NCI-H1092 treated with DMSO at 0.1 percent for 48 hours (cell line): ENCODE measurements around the gene TBC1D7.

Experiments used
- DNase-seq: peaks from one replicate; lab custom pipeline; 2025; lab: John Stamatoyannopoulos, UW

TBC1D7 gene

GRCh38 chr6:13294499-13295069 lies 33.8 kb downstream of the TBC1D7 start:
- DNase-seq, result no peak

DNA sequence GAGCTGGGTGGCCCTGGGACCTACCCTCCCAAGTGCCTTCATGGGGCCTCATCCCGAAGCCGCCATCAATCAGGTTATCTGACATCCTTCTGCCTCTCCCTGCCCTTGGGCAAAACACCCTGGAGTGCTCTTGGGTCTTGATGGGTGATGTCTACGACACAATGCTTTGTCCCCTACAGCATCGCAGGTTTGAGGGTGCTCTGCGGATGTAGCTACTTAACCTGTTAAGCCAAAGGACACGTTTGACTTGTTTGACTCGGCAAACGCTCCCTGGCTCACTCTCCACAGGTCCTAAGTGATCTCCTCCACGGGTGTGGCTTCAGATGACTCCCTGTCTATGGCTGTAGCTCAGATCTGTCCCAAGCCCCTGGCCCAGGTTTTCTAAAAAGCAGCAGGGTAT lies 35.6 kb downstream of the TBC1D7 start:
- no peak for DNase-seq

GRCh38 chr6:13290335-13290734 lies 38.0 kb downstream of the TBC1D7 start:
- DNase-seq, result no peak

- no peak for DNase-seq
Measured at GRCh38 chr6:13289789-13290318, 38.5 kb downstream of the TBC1D7 start.

DNA sequence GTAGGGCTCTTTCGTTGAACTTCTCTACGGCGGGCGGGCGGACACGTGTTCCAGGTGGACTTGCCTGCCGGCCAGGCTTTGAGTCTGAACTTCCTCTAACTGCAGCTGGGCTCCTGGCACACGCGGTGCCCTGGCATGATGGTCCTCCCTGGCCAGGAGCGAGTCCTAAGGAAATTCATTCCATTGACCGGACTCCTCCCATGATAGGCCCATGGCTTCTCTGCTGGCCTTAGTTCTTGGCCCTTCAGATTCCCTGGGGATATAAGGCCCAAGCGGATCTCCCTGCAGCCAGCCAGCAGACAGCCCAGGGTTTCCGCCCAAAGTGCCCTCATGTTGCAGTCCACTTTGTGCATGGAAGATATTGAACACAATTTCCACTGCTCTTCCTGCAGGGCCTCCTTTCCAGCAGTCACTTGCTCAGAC lies 39.4 kb downstream of the TBC1D7 start:
- DNase-seq, result no peak

GRCh38 chr6:13288481-13288880 lies 39.9 kb downstream of the TBC1D7 start:
- no peak for DNase-seq

- DNase-seq, result no peak
Measured at GRCh38 chr6:13287104-13287503, 41.2 kb downstream of the TBC1D7 start.

DNA sequence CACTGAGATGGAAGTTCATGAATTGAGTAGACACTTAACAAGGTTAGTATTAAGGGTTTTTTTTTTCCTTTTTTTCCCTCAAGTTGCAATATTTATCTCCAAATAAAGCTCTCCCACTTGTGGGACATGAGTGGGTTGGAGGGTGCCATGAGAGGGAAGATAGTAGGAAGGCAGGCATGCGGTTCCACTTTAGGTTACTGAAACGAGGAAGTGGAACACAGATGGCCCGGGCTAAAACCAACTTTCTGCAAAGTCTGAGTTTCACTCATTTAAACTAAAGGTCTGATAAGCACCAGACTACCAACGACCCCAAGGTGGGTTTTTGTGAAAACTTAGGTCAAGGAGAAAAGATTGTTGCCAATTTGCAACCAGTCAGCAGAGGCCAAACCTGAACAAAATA lies 42.2 kb downstream of the TBC1D7 start:
- DNase-seq, result no peak

- DNase-seq, result no peak
Measured at GRCh38 chr6:13285705-13286104, 42.6 kb downstream of the TBC1D7 start.

- DNase-seq, result no peak
Measured at GRCh38 chr6:13284646-13285045, 43.7 kb downstream of the TBC1D7 start.

- no peak for DNase-seq
Measured at GRCh38 chr6:13283331-13283730, 45.0 kb downstream of the TBC1D7 start.

- no peak for DNase-seq
Measured at GRCh38 chr6:13282393-13283069, 45.8 kb downstream of the TBC1D7 start.

DNA sequence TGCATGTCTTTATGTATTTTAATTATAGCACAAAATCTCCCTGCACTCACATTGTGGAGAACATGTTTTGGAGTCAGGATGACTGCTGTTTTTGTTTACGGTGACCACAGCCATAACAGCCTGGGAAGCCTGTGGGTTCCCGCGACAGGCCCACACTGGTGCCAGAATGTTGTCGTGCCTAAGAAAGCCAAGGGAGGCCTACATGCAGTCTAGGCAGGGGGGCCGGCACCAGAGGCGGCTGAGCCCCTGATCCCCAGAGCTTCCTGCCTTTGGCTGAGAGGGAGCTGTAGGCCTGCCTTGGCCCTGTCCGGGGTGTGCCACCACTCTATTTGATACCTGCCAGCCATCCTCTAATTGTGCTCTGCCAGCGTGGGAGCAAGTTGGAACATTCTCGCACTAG lies 46.7 kb downstream of the TBC1D7 start:
- no peak for DNase-seq

DNA sequence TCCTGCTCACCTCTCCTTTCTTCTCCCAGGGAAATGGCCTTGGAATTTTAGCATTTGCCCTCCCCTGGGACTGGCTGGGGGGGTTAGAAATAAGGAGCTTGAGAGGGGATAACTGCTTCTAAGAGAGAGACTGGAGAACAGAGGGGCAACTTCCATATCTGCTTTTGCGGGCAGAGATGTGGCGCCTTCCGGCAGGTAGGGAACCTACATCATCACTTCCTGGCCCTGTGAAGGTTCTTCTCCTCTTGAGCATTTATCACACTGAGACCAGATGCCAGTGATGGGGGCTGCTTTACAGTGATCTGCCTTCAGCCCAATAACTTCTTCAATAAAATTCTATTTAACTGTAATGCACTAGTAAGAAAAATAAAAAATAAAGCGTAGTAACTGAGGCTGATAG lies 48.1 kb downstream of the TBC1D7 start:
- DNase-seq, result no peak

DNA sequence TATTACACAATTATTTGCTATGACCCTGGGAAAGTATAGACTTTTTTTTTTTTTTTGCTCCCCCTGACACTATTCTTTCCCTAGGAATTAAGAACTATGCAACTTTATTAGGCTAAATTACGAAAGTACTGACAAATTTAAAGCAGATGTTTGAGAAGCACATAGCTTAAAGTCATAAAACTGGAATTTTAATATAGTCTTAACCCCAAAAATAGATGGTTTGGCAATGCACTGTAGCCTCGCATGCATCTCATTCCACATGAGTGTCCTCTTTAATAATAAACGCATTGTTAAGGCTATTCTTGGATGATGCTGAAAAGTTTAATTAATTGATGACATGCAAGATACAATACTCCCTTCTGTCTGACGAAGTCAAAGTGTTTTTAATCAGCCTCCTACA lies 49.3 kb downstream of the TBC1D7 start:
- no peak for DNase-seq

- DNase-seq, result no peak
Measured at GRCh38 chr6:13278164-13278563, 50.2 kb downstream of the TBC1D7 start.

DNA sequence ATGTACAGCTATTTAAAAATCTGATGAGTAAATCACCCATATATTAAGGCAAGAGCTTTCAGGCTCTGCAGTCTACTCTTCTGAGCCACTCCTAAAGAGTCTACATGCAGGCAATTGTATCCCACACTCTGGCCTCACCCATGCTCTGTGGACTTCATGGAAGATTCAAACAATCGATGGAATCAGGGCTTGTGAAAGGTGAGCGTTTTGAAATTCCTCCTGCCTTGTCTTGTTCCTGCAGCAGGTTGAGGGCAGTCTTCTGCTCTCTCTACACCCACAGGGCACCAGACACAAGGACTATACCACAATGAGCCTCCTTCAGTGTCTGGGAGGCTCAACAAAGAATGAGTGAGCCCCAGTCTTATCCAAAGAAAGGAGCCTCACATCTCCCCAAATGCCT lies 51.1 kb downstream of the TBC1D7 start:
- DNase-seq, result no peak

DNA sequence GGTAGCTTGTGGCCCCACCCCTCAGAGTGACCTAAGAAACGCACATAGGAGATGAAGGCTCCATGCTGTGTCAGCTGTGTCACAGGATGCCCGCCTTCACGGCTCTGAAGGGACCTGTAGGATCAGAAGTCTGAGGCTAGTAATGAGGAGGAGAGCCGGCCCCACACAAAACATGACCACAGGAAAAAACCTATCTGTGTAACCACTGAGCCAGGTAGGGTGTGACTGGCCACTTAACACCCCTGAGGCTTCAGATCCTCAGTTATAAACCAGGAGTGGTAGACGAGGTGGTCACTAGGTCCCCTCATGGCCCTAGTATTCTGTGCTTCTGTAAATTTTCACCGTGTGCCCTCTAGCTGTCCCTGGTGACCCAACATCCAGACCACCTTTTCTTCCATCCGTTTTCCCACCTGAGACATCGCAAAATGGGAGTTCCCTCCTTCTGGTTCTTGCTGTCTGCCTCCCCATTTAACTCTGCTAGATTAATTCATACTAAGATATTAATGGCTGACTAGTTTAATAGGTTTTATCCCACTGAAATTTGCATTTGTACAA lies 52.8 kb downstream of the TBC1D7 start:
- no peak for DNase-seq

GRCh38 chr6:13274707-13275434 lies 53.5 kb downstream of the TBC1D7 start:
- DNase-seq, result no peak

DNA sequence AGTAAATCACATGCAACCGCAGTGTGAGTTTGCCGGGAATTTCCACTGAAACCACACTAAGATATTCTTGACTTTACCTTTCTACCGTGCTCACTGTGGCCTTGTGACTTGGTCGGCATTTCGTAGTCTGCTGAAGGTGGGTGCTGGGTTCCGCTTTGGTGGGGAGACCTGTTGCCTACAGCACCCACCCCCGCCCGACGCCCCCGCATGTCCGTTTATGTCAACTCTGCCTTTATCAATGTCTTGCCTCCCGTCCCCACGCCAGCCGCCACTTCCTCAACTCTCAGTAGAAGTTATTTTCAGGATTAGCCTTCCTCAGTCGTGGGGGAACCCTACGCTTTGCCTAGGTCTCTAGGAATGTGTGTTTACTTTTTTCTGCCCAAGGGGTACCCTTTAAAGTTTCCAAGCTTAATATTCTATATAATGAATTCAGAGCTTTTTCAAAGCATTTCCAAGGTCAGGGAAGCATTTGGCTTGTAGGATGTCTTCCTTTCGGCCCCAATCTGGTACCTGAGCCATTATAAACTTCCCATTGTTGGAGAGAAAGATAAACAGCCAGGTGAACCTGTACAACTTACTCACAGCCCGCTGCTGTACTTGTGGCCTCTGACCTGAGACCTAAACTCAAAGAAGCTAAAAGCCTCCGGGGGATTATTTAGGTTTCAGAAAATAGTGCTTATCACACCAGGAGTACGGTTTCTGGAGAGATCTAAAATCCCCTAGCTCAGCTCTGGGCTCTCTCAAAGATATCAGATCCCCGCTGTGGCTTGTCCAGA lies 54.2 kb downstream of the TBC1D7 start:
- no peak for DNase-seq

- DNase-seq, result no peak
Measured at GRCh38 chr6:13273202-13273930, 55.0 kb downstream of the TBC1D7 start.
